CD4-positive, alpha-beta memory T cell (primary cell): ENCODE results near the gene LRP1. TPM values are rescaled to one million over a fixed set of nuclear protein-coding genes. Genes with fewer than 3 reads are reported as not detected.

Source experiments
- CTCF ChIA-PET: fragments of 350-600 bp; sonication (Branson Sonifier 250); formaldehyde crosslinking; loops from one replicate; lab custom pipeline; 2021; ENCODE audit warnings: inconsistent platforms; ENCODE audit not compliant: partially characterized antibody; lab: Charles Lee
- POLR2A ChIA-PET: fragments of 350-600 bp; sonication (Branson Sonifier 250); formaldehyde crosslinking; loops from one replicate; lab custom pipeline; 2021; ENCODE audit not compliant: partially characterized antibody; lab: Charles Lee
- DNase-seq, 5 donors: peaks; one replicate each; pipeline versions ENCODE4 v3.0.0 to v3.0.0-alpha.2; 2020 to 2022; ENCODE audit warnings: mixed read lengths in 1 of 5
- H3K27ac ChIP-seq: one replicate; pipeline ENCODE4 v1.7.0; 2013; ENCODE audit warnings: low read depth, low read length
- H3K27me3 ChIP-seq: 2 replicates; pipeline ENCODE4 v1.7.0; 2013; ENCODE audit warnings: mild to moderate bottlenecking, low read length, moderate library complexity; ENCODE audit not compliant: insufficient read depth
- H3K36me3 ChIP-seq: 2 replicates; pipeline ENCODE4 v1.7.0; 2013; ENCODE audit warnings: mild to moderate bottlenecking, low read length, moderate library complexity; ENCODE audit not compliant: insufficient read depth
- H3K4me1 ChIP-seq: 2 replicates; pipeline ENCODE4 v1.7.0; 2013; ENCODE audit warnings: mild to moderate bottlenecking, low read length, moderate library complexity; ENCODE audit not compliant: insufficient read depth
- H3K4me3 ChIP-seq, 2 donors: one replicate each; pipeline ENCODE4 v1.7.0; 2013; ENCODE audit warnings: low read length in 2 of 2, mild to moderate bottlenecking in 1 of 2
- H3K9me3 ChIP-seq, 2 donors: one replicate each; pipeline ENCODE4 v1.7.0; 2013; ENCODE audit warnings: low read length in 2 of 2, control low read depth in 1 of 2; ENCODE audit not compliant: control insufficient read depth in 1 of 2
- H3K27ac Mint-ChIP-seq, 7 donors: one replicate each; pipeline ENCODE4 v1.8.0; 2020 to 2021; ENCODE audit warnings: mixed read lengths in 7 of 7, mild to moderate bottlenecking in 6 of 7, inconsistent platforms in 3 of 7, moderate library complexity in 3 of 7
- H3K27me3 Mint-ChIP-seq, 2 donors: one replicate each; pipeline ENCODE4 v1.8.0; 2020 to 2021; ENCODE audit warnings: mixed read lengths in 2 of 2
- H3K36me3 Mint-ChIP-seq, 2 donors: one replicate each; pipeline ENCODE4 v1.8.0; 2020 to 2021; ENCODE audit warnings: mixed read lengths in 2 of 2, inconsistent platforms in 1 of 2, mild to moderate bottlenecking in 1 of 2
- H3K4me1 Mint-ChIP-seq, 4 donors: one replicate each; pipeline ENCODE4 v1.8.0; 2020 to 2021; ENCODE audit warnings: mixed read lengths in 4 of 4, mild to moderate bottlenecking in 1 of 4
- H3K4me3 Mint-ChIP-seq, 8 donors: one replicate each; pipeline ENCODE4 v1.8.0; 2020 to 2021; ENCODE audit warnings: mixed read lengths in 8 of 8, mild to moderate bottlenecking in 7 of 8, moderate library complexity in 6 of 8, inconsistent platforms in 3 of 8
- H3K9me3 Mint-ChIP-seq, 8 donors: one replicate each; pipeline ENCODE4 v1.8.0; 2020 to 2021; ENCODE audit warnings: mixed read lengths in 8 of 8, mild to moderate bottlenecking in 5 of 8, inconsistent platforms in 3 of 8, moderate library complexity in 1 of 8
- intact Hi-C: fragments of 100-400 bp; cut with micrococcal nuclease; formaldehyde crosslinking; loops from one replicate; pipeline ENCODE4 v1.15.1; 2023
- polyA plus RNA-seq, 2 donors: library from polyadenylated mRNA; unstranded; fragments of 300-500 nt; fragmentation: Illumina TruSeq; gene quantifications; one replicate each; pipeline ENCODE4 v1.2.3, GENCODE V29; 2021
- total RNA-seq, 2 experiments: library from RNA; stranded (reverse); gene quantifications; one replicate each; pipeline ENCODE4 v1.2.3, GENCODE V29; 2021

Gene LRP1
- total and polyA plus RNA-seq, 4 experiments from 2014 or later = 0.38 to 11.6 (median 9.7) TPM; not detected in 1

DNA sequence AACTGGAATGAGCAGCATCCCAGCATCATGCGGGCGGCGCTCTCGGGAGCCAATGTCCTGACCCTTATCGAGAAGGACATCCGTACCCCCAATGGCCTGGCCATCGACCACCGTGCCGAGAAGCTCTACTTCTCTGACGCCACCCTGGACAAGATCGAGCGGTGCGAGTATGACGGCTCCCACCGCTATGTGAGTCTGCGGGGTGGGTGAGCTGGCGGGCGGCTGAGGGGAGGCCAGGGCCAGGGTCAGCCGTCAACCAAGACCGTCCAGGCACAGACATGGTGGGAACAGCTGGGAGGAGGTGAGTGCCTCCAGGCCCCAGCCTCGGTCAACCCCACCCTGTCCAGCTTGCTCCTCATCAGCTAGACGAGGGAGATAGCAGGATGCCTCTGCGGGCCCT, 62.5 kb downstream of the LRP1 start:
- ChIA-PET CTCF (no interaction called here), POLR2A (no interaction called here)
- Mint-ChIP-seq H3K27ac (peak overlapping the region in 1 of 7 donors; percentile 82), H3K36me3 (no peaks in the 10 kb centered on the region), H3K27me3 (no peaks in the 10 kb centered on the region), H3K4me3 (no peak overlapping the region), H3K9me3 (no peaks in the 10 kb centered on the region), H3K4me1 (peaks cover 0 to 1% (median 0%) of the 10 kb centered on the region in 4 donors)
- Histone ChIP-seq H3K9me3 (no peaks in the 10 kb centered on the region), H3K27me3 (no peaks in the 10 kb centered on the region), H3K27ac (no peak overlapping the region), H3K4me1 (no peaks in the 10 kb centered on the region), H3K36me3 (no peaks in the 10 kb centered on the region), H3K4me3 (no peak overlapping the region)
- DNase-seq = peak in 1 of 5 donors; percentile 30
- intact Hi-C loops = no loop called here

DNA sequence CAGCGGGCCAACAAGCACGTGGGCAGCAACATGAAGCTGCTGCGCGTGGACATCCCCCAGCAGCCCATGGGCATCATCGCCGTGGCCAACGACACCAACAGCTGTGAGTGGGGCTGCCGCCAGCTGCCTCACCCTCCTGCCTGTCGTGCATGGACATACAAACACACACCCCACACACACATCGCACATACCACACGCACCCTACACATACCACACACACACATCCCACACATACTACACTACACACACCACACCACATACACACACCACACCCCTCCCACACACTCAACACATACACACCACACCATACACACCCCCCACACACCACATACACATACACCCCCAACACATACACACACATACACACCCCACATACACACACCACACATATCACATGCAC, 63.1 kb downstream of the LRP1 start:
- Histone ChIP-seq H3K9me3 (no peaks in the 10 kb centered on the region), H3K4me1 (no peaks in the 10 kb centered on the region), H3K27ac (no peak overlapping the region), H3K36me3 (no peaks in the 10 kb centered on the region), H3K27me3 (no peaks in the 10 kb centered on the region), H3K4me3 (no peak overlapping the region)
- no peaks in the 10 kb centered on the region for H3K9me3 Mint-ChIP-seq
- H3K36me3 Mint-ChIP-seq = peaks cover 0 to under 1% of the 10 kb centered on the region in 2 donors
- no peak for DNase-seq
- POLR2A ChIA-PET = no interaction called here
- H3K4me3 Mint-ChIP-seq = no peak overlapping the region
- no peaks in the 10 kb centered on the region for H3K27me3 Mint-ChIP-seq
- no peak overlapping the region for H3K27ac Mint-ChIP-seq
- intact Hi-C loops = no loop called here
- peaks cover 0 to 1% (median 0%) of the 10 kb centered on the region in 4 donors for H3K4me1 Mint-ChIP-seq
- CTCF ChIA-PET = no interaction called here

DNA sequence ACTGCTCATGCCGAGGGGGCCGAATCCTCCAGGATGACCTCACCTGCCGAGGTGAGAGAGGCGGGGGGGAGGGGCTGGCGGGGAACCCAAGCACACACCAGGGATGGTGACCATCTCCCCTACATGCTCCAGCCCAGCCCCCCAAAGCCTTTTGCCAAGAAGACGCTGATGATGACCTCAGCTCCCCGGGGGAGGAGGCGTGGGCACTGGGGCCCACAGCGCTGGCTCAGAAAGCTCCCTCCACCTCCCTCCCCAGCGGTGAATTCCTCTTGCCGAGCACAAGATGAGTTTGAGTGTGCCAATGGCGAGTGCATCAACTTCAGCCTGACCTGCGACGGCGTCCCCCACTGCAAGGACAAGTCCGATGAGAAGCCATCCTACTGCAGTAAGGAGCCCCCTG, 64.6 kb downstream of the LRP1 start:
- Histone ChIP-seq H3K27ac (no peak overlapping the region), H3K27me3 (no peaks in the 10 kb centered on the region), H3K4me3 (no peak overlapping the region), H3K36me3 (no peaks in the 10 kb centered on the region), H3K9me3 (no peaks in the 10 kb centered on the region), H3K4me1 (no peaks in the 10 kb centered on the region)
- Mint-ChIP-seq H3K36me3 (peaks cover 0 to 1% of the 10 kb centered on the region in 2 donors), H3K4me3 (no peak overlapping the region), H3K9me3 (no peaks in the 10 kb centered on the region), H3K27me3 (no peaks in the 10 kb centered on the region), H3K4me1 (peaks cover 0 to 1% (median 0%) of the 10 kb centered on the region in 4 donors), H3K27ac (no peak overlapping the region)
- intact Hi-C loops = no loop called here
- CTCF ChIA-PET = no interaction called here
- peak in 1 of 5 donors; percentile 7 for DNase-seq
- POLR2A ChIA-PET = no interaction called here

DNA sequence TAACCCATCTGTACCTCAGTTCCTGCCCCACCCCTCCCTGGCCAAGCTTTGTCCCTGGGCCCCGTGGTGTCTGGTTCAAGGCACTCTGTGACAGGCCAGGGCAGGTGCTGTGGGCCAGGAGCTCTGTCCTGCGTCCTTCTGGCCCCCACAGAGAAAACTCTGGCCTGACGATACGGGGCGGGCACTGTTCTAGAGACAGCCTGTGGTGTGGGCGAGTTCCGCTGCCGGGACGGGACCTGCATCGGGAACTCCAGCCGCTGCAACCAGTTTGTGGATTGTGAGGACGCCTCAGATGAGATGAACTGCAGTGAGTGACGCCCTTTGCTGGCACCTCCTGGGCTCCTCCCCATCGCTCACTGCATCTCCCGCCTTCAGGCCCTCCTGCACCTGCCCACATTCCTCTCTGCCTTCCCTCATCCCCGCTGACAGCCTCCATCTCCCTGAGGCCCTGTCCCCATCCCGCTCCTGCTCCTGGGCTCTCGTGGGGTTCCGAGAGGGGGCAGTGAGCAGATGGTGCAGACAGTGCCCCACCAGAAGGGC, 65.5 kb downstream of the LRP1 start:
- Mint-ChIP-seq H3K36me3 (peaks cover 0 to 1% of the 10 kb centered on the region in 2 donors), H3K27ac (no peak overlapping the region), H3K4me3 (no peak overlapping the region), H3K9me3 (no peaks in the 10 kb centered on the region), H3K27me3 (no peaks in the 10 kb centered on the region), H3K4me1 (peaks cover 0 to 1% (median 0%) of the 10 kb centered on the region in 4 donors)
- Histone ChIP-seq H3K27me3 (no peaks in the 10 kb centered on the region), H3K27ac (no peak overlapping the region), H3K9me3 (no peaks in the 10 kb centered on the region), H3K36me3 (no peaks in the 10 kb centered on the region), H3K4me3 (no peak overlapping the region), H3K4me1 (no peaks in the 10 kb centered on the region)
- no peak for DNase-seq
- ChIA-PET CTCF (no interaction called here), POLR2A (no interaction called here)
- intact Hi-C loops = no loop called here

- H3K4me3 ChIP-seq = no peak overlapping the region
- Mint-ChIP-seq H3K9me3 (no peaks in the 10 kb centered on the region), H3K4me3 (no peak overlapping the region), H3K27me3 (no peaks in the 10 kb centered on the region), H3K4me1 (peaks cover 0 to 1% (median 0%) of the 10 kb centered on the region in 4 donors), H3K36me3 (peaks cover 0 to 1% of the 10 kb centered on the region in 2 donors), H3K27ac (no peak overlapping the region)
- H3K27me3 ChIP-seq = no peaks in the 10 kb centered on the region
- POLR2A ChIA-PET = no interaction called here
- H3K4me1 ChIP-seq = no peaks in the 10 kb centered on the region
- no peaks in the 10 kb centered on the region for H3K9me3 ChIP-seq
- DNase-seq = no peak
- CTCF ChIA-PET = no interaction called here
- no peak overlapping the region for H3K27ac ChIP-seq
- intact Hi-C loops = no loop called here
- H3K36me3 ChIP-seq = no peaks in the 10 kb centered on the region
These were observed 66.0 kb downstream of the LRP1 start for GRCh38 chr12:57194253-57194652.

GRCh38 chr12:57195186-57195585, 66.9 kb downstream of the LRP1 start:
- no peak overlapping the region for H3K27ac ChIP-seq
- no peaks in the 10 kb centered on the region for H3K27me3 ChIP-seq
- H3K4me1 ChIP-seq = no peaks in the 10 kb centered on the region
- H3K36me3 Mint-ChIP-seq = peaks cover 0 to 1% of the 10 kb centered on the region in 2 donors
- no peaks in the 10 kb centered on the region for H3K27me3 Mint-ChIP-seq
- H3K4me3 ChIP-seq = no peak overlapping the region
- H3K27ac Mint-ChIP-seq = peak overlapping the region in 1 of 7 donors; percentile 57
- no peaks in the 10 kb centered on the region for H3K36me3 ChIP-seq
- H3K4me1 Mint-ChIP-seq = peaks cover 0 to 1% (median 0%) of the 10 kb centered on the region in 4 donors
- no peak for DNase-seq
- H3K9me3 ChIP-seq = no peaks in the 10 kb centered on the region
- POLR2A ChIA-PET = no interaction called here
- intact Hi-C loops = no loop called here
- no peaks in the 10 kb centered on the region for H3K9me3 Mint-ChIP-seq
- CTCF ChIA-PET = no interaction called here
- no peak overlapping the region for H3K4me3 Mint-ChIP-seq

- peaks cover 0 to 1% of the 10 kb centered on the region in 2 donors for H3K36me3 Mint-ChIP-seq
- Histone ChIP-seq H3K27me3 (no peaks in the 10 kb centered on the region), H3K27ac (no peak overlapping the region), H3K4me3 (no peak overlapping the region), H3K4me1 (no peaks in the 10 kb centered on the region), H3K9me3 (no peaks in the 10 kb centered on the region), H3K36me3 (no peaks in the 10 kb centered on the region)
- H3K9me3 Mint-ChIP-seq = no peaks in the 10 kb centered on the region
- H3K4me1 Mint-ChIP-seq = peaks cover 0 to 1% (median 0%) of the 10 kb centered on the region in 4 donors
- no peak for DNase-seq
- no peak overlapping the region for H3K4me3 Mint-ChIP-seq
- no peaks in the 10 kb centered on the region for H3K27me3 Mint-ChIP-seq
- no peak overlapping the region for H3K27ac Mint-ChIP-seq
- intact Hi-C loops = no loop called here
- POLR2A ChIA-PET = no interaction called here
- CTCF ChIA-PET = no interaction called here
These were observed 67.5 kb downstream of the LRP1 start for GRCh38 chr12:57195611-57196371.
